ENCODE results near the gene PIEZO2. TPM values are rescaled to one million over a fixed set of nuclear protein-coding genes. Genes with fewer than 3 reads are reported as not detected.

The PIEZO2 gene
- total RNA-seq, 1 experiment from 2014 or later: 0.57 TPM

DNA sequence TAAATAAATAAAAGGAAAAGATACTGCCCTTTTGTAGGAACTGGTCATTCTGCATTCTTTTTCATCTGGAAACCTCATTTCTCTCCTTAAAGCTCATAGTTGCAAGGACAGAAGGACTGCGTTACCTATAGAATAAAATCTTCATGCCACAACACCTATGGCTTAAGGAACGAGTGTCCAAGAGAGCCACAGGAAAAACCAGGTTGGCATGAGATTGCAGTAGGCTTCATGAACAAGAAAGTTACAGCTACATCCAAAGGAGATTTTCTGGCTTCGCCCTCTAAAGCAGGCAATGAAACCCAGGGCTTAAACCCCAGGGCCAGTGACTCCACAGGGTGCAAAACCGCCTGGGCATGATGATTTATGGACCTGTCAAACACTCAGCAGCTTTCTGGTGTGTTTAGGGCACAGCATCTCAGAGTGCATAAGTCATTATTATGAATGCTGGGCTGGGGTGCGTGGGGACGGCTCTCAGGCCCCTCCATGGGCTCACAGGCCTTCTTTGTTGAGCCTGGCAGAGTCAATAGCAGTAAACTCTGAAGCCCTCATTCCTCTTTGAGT, 30.7 kb upstream of the PIEZO2 start:
- Histone ChIP-seq H3K4me3 (ENCODE audit: low read depth in 2 of 2, low read length in 2 of 2) (no peak overlapping the region), H3K9me3 (ENCODE audit: control insufficient read depth, insufficient read depth, low read depth, low read length) (no peaks in the 10 kb centered on the region), H3K27ac (ENCODE audit: low read length) (no peak overlapping the region), H3K4me1 (ENCODE audit: control insufficient read depth, insufficient read depth, low read length) (no peaks in the 10 kb centered on the region), H3K27me3 (ENCODE audit: control insufficient read depth, insufficient read depth, low read length) (no peaks in the 10 kb centered on the region), H3K36me3 (ENCODE audit: control insufficient read depth, insufficient read depth, low read length) (no peaks in the 10 kb centered on the region)
- CTCF ChIA-PET: no interaction called here
- BruUV-seq (replicated peaks): no TSS peak
- no peak for DNase-seq (ENCODE audit: low read depth, low spot score)
- intact Hi-C loops (cut with micrococcal nuclease; ENCODE audit: unreplicated experiment): loop anchor here (10.0 kb wide), 1 partner anchor 375 kb away; no protein-coding TSS in a partner anchor
- ATAC-seq: no peak
- POLR2A ChIA-PET: no interaction called here
- in situ Hi-C loops (cut with HindIII; ENCODE audit: low pct_unique_long_range_greater_than_20kb, low sequenced_read_pairs): no loop called here
- TF ChIP-seq REST (IDR thresholded peaks at IDR 0.05; ENCODE audit: insufficient read depth in 1 of 2, low read depth in 2 of 2, low read length in 1 of 2) (no peak), CTCF (IDR thresholded peaks at IDR 0.05) (no peak), SIN3A (IDR thresholded peaks at IDR 0.05; ENCODE audit: borderline replicate concordance, insufficient read depth, low read depth, low read length) (no peak), POLR2AphosphoS5 (IDR thresholded peaks at IDR 0.05; ENCODE audit: low read depth, low read length) (no peak), TCF7L2 (IDR thresholded peaks at IDR 0.05; ENCODE audit: low read depth, low read length) (no peak)

DNA sequence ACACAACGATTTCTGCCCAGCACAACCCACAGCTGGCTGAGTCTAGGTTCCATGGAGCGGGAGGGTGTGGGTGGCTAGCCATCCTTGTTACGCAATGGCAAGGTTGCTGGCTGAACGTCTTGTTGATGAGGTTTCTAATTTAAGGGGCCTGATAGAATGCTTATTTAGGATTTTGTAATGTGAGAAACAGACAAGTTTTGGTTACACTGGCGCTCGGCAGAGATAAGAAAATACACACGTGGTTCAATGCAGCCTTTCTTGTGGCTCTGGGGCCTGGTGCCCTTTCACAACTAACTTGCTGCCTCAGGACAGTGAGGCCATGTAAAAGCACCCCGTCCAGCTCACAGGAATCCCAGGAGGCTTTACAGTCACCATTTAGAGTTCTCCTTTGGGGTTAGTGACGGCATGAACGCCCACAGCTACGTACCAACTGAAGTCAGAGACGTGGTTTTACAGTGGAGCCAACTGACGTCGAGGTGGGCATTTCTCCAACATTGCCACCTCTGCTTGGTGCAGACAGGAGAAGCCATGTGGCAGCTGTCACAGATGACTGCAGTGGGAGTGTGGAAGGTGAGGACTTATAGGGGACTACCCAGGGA, 29.7 kb upstream of the PIEZO2 start:
- no peaks in the 10 kb centered on the region for H3K4me1 ChIP-seq (ENCODE audit: control insufficient read depth, insufficient read depth, low read length)
- intact Hi-C loops (cut with micrococcal nuclease; ENCODE audit: unreplicated experiment) (loop anchor here (10.0 kb wide), 1 partner anchor 376 kb away; no protein-coding TSS in a partner anchor), in situ Hi-C loops (cut with HindIII; ENCODE audit: low pct_unique_long_range_greater_than_20kb, low sequenced_read_pairs) (no loop called here)
- H3K27me3 ChIP-seq (ENCODE audit: control insufficient read depth, insufficient read depth, low read length): no peaks in the 10 kb centered on the region
- POLR2A ChIA-PET: no interaction called here
- TF ChIP-seq POLR2AphosphoS5 (IDR thresholded peaks at IDR 0.05; ENCODE audit: low read depth, low read length): no peak
- no peak for TF ChIP-seq REST (IDR thresholded peaks at IDR 0.05; ENCODE audit: insufficient read depth in 1 of 2, low read depth in 2 of 2, low read length in 1 of 2)
- no peak for TF ChIP-seq SIN3A (IDR thresholded peaks at IDR 0.05; ENCODE audit: borderline replicate concordance, insufficient read depth, low read depth, low read length)
- TF ChIP-seq CTCF (IDR thresholded peaks at IDR 0.05): no peak
- no peak for TF ChIP-seq TCF7L2 (IDR thresholded peaks at IDR 0.05; ENCODE audit: low read depth, low read length)
- DNase-seq (ENCODE audit: low read depth, low spot score) (no peak), ATAC-seq (no peak)
- CTCF ChIA-PET: no interaction called here
- no peak overlapping the region for H3K4me3 ChIP-seq (ENCODE audit: low read depth in 2 of 2, low read length in 2 of 2)
- H3K27ac ChIP-seq (ENCODE audit: low read length): no peak overlapping the region
- no peaks in the 10 kb centered on the region for H3K36me3 ChIP-seq (ENCODE audit: control insufficient read depth, insufficient read depth, low read length)
- no peaks in the 10 kb centered on the region for H3K9me3 ChIP-seq (ENCODE audit: control insufficient read depth, insufficient read depth, low read depth, low read length)
- BruUV-seq (replicated peaks): no TSS peak

All from Panc1 (cell line).